ENCODE data around the gene PIF1.

PIF1 gene

DNA sequence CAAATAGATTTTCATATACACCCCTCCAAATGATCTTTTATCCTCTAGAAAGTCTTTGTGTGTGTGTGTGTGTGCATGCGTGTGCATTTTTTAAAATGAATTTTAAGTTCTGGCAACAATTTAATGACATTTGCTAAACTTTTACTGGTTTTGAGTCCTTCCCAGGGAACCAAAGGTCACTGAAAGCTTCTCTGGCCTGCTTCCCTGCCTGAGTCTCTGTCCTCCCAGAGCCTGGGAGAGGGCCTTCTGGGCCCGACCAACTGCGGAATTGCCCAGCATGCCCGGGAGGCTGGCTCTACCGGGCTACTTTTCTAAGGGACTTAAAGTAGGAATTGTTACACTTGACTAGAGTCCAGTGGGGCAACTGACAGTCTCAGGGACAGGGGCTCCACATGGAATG, 42.7 kb downstream of the PIF1 start:
- TF ChIP-seq, protein P1, sequence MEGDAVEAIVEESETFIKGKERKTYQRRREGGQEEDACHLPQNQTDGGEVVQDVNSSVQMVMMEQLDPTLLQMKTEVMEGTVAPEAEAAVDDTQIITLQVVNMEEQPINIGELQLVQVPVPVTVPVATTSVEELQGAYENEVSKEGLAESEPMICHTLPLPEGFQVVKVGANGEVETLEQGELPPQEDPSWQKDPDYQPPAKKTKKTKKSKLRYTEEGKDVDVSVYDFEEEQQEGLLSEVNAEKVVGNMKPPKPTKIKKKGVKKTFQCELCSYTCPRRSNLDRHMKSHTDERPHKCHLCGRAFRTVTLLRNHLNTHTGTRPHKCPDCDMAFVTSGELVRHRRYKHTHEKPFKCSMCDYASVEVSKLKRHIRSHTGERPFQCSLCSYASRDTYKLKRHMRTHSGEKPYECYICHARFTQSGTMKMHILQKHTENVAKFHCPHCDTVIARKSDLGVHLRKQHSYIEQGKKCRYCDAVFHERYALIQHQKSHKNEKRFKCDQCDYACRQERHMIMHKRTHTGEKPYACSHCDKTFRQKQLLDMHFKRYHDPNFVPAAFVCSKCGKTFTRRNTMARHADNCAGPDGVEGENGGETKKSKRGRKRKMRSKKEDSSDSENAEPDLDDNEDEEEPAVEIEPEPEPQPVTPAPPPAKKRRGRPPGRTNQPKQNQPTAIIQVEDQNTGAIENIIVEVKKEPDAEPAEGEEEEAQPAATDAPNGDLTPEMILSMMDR (IDR thresholded peaks at IDR 0.05; ENCODE audit: insufficient read depth, missing control alignments), result no peak

DNA sequence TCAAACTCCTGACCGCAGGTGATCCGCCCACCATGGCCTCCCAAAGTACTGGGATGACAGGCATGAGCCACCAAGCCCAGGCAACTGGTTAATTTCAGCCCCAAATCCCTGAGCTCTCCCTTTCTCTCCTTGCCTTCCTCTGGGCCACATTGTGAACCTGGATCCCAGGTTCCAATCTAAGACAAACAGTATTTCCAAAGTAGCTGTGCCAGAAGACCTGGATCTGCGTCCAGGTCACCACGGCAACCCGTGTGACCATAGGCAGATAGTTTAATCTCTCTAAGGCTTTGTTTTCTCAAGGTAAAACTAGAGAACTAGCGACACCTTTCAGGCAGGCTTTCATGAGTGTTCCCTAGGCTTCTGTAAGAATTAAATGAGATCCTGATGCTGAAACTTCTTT, 44.1 kb downstream of the PIF1 start:
- no peak for FAIRE-seq

More for the DNA sequence above, 42.7 kb downstream of the PIF1 start:
- DNase-seq (ENCODE audit: insufficient read length, low spot score) (no peak), FAIRE-seq (no peak)

DNA sequence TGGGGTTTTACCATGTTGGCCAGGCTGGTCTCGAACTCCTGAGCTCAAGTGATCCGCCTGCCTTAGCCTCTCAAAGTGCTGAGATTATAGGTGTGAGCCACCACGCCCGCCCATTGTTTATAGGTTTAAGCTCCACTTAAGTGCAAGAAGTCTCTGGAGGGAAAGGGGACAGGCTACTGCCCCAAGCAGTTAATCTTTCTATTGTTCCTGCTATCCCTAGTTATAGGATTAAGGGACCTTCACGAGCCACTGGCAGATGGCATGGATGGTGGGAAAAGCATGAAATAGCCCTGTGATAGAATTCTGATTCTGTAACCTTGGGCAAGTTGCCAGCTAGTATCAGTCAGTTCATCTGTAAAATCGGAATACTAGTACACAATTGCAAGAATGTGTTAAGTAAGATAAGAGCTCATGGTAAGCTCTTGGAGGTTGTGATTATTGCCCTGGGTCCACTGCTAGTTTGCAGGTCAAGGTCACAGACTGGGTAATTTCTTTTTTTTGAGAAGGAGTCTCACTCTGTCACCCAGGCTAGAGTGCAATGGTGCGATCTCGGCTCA, 44.8 kb downstream of the PIF1 start:
- DNase-seq (ENCODE audit: insufficient read length, low spot score), result no peak
- TF ChIP-seq, protein P1 (IDR thresholded peaks at IDR 0.05; ENCODE audit: insufficient read depth, missing control alignments), result no peak
- FAIRE-seq, result peak; percentile 51

More for the DNA sequence above, 44.1 kb downstream of the PIF1 start:
- TF ChIP-seq, protein P1 (IDR thresholded peaks at IDR 0.05; ENCODE audit: insufficient read depth, missing control alignments), result no peak
- no peak for DNase-seq (ENCODE audit: insufficient read length, low spot score)

DNA sequence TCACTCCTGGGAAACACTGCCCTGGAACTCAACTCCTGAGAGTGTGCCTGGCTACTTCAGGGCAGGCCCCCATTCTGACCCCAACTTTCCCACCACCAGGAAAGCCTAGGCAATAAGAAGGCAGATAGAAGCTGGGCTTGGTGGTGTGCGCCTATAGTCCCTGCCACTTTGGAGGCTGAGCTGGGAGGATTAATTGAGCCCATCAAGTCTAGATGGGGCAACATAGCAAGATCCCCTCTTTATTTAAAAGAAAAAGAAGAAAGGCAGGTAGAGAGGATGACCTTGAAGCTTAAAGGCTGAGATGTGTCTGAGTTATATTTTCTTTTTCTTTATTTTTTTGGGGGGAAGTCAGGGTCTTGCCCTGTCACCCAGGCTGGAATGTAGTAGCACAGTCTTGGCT, 45.8 kb downstream of the PIF1 start:
- FAIRE-seq (no peak), DNase-seq (ENCODE audit: insufficient read length, low spot score) (no peak)
- TF ChIP-seq, protein P1 (IDR thresholded peaks at IDR 0.05; ENCODE audit: insufficient read depth, missing control alignments), result no peak

DNA sequence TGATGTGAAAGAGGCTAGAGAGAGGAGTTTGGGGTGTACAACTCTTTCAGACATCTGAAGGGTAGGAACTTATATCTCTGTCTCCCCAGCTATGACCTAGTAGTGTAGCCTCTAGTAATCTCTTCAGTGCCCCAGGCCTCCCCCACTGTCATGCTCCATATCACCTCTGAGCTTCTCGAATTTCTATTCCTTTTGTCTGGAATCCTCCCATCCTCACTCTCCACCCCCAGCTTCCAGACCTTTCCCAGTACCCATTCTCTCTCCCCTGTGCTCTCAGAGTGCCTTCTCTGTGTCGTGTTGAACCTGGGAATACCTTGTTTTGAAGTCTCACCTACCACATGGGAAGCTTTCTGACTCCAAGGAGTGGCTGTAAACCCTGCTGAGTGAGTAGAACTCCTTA, 46.4 kb downstream of the PIF1 start:
- DNase-seq (ENCODE audit: insufficient read length, low spot score), result no peak
- FAIRE-seq, result no peak
- TF ChIP-seq, protein P1 (IDR thresholded peaks at IDR 0.05; ENCODE audit: insufficient read depth, missing control alignments), result no peak

DNA sequence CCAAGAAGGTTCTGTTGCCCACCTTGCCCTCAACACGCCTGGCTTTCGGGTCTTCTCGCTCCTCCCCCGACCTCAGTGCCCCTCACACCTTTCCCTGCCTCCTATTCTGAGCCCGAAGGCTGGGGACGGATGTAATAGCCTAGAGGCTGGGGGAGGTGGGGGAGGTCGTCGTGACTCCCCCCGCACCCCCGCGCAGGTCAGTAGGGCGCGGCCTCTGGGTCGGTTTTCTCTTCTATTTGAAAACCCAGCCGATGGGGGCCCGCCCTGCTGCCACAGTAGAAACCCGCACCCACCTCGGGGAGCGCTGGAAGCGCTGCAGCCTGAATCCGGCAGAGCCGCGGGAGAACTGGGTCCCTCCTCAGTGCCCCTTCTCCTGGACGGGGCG, 49.1 kb downstream of the PIF1 start:
- TF ChIP-seq, protein P1 (IDR thresholded peaks at IDR 0.05; ENCODE audit: insufficient read depth, missing control alignments), result no peak
- no peak for FAIRE-seq
- no peak for DNase-seq (ENCODE audit: insufficient read length, low spot score)

DNA sequence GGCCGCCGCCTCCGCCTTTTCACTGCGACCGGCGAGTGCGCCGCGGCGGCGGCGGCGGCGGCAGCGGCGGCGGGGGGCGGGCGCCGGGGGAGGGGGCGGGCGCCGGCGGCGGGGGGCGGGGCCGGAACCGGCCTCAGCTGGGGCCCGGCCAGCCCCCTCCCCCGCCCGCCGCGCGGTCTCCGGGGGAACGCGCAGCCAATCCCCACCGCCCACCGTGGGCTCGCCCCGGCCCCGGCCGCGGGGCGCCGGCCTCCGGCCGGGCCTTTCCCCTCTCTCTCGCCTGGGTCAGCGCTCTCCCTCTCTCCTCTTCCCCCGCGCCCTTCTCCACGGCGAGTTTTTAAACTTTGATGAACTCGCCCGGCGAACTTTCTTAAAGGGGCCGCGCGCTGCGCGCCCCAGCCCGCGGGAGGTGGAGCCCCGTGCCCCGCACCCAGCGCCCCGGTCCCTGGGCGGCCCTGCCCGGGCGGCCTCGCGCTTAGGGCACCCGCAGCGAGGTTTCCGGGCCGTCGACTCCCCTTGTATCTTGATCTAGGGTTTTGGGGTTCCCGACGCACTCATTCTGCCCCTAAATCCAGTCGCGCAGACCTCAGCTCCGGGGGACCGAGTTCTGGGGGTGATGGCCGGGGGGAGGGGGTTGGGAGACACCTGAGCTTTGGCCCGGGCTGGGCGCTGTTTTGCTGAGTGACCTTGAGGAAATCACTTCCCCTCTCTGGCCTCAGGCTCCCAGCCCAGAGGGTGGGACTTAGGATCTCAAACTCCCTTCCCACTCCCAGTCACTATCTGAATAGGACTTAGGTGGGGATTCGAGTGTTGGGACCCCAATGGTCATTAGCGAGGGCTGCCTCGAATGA, 49.7 kb downstream of the PIF1 start, which contains the start of gene RBPMS2:
Gene RBPMS2, minus strand, starts transcription at position 39 of the 851 bp plus-strand sequence. CDS start 270 bp downstream, outside the sequence.
- TF ChIP-seq, protein P1 (IDR thresholded peaks at IDR 0.05; ENCODE audit: insufficient read depth, missing control alignments), result no peak
- DNase-seq (ENCODE audit: insufficient read length, low spot score) (no peak), FAIRE-seq (no peak)
